Measurements from ENCODE around the gene ZNF41.

ZNF41 gene

GRCh38 chrX:47489507-47490275 lies 6.7 kb upstream of the ZNF41 start:
- DNase-seq (ENCODE audit: low read depth) = no peak

GRCh38 chrX:47484885-47485284 lies 1.9 kb upstream of the ZNF41 start:
- no peak for DNase-seq (ENCODE audit: low read depth)

- no peak for DNase-seq (ENCODE audit: low read depth)
Measured at GRCh38 chrX:47483306-47484268, 565 bp upstream of the ZNF41 start.

GRCh38 chrX:47482065-47482511 lies 934 bp downstream of the ZNF41 start:
- DNase-seq (ENCODE audit: low read depth) = no peak

- no peak for DNase-seq (ENCODE audit: low read depth)
Measured at GRCh38 chrX:47481160-47481559, 1.9 kb downstream of the ZNF41 start.

GRCh38 chrX:47480576-47480975 lies 2.4 kb downstream of the ZNF41 start:
- no peak for DNase-seq (ENCODE audit: low read depth)

- no peak for DNase-seq (ENCODE audit: low read depth)
Measured at GRCh38 chrX:47475476-47475875, 7.5 kb downstream of the ZNF41 start.

- DNase-seq (ENCODE audit: low read depth) = no peak
Measured at GRCh38 chrX:47467106-47467505, 15.9 kb downstream of the ZNF41 start.

- DNase-seq (ENCODE audit: low read depth) = no peak
Measured at GRCh38 chrX:47460561-47460960, 22.5 kb downstream of the ZNF41 start.

GRCh38 chrX:47458528-47458927 lies 24.5 kb downstream of the ZNF41 start:
- DNase-seq (ENCODE audit: low read depth) = peak; percentile 2

- DNase-seq (ENCODE audit: low read depth) = no peak
Measured at GRCh38 chrX:47456080-47456479, 26.9 kb downstream of the ZNF41 start.

GRCh38 chrX:47452112-47452511 lies 30.9 kb downstream of the ZNF41 start:
- DNase-seq (ENCODE audit: low read depth) = no peak

- no peak for DNase-seq (ENCODE audit: low read depth)
Measured at GRCh38 chrX:47448165-47448806, 34.7 kb downstream of the ZNF41 start.

GRCh38 chrX:47447607-47448006 lies 35.4 kb downstream of the ZNF41 start:
- DNase-seq (ENCODE audit: low read depth) = no peak

GRCh38 chrX:47446971-47447370 lies 36.1 kb downstream of the ZNF41 start:
- no peak for DNase-seq (ENCODE audit: low read depth)

- no peak for DNase-seq (ENCODE audit: low read depth)
Measured at GRCh38 chrX:47446431-47446830, 36.6 kb downstream of the ZNF41 start.

GRCh38 chrX:47430925-47431324 lies 52.1 kb downstream of the ZNF41 start:
- no peak for DNase-seq (ENCODE audit: low read depth)

GRCh38 chrX:47422444-47422843 lies 60.6 kb downstream of the ZNF41 start:
- DNase-seq (ENCODE audit: low read depth) = no peak

- DNase-seq (ENCODE audit: low read depth) = no peak
Measured at GRCh38 chrX:47420962-47421361, 62.1 kb downstream of the ZNF41 start.

- DNase-seq (ENCODE audit: low read depth) = no peak
Measured at GRCh38 chrX:47420265-47420664, 62.8 kb downstream of the ZNF41 start.

- DNase-seq (ENCODE audit: low read depth) = no peak
Measured at GRCh38 chrX:47413179-47413594, 69.8 kb downstream of the ZNF41 start.
